Measurements from ENCODE around the gene KCNQ4.

Gene KCNQ4

DNA sequence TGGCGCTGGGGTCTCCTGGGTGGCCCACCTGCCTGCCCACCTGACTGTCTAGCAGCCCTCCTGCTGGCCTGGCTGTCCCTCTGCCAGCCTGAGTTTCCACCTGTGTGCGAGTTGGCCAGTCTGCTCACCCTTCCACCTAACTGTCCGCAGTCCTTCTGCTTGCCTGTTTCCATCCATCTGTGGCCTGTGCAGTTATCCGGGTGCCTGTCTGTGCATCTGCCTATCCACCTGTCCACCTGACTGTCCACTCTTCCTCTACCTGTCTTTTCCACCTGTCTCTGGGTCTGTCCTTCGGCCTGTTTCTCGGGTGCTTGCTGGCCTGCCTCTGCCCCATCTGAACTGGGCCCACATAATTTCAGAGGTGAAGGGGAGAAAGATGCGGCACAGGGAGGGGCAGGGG lies 1.9 kb downstream of the KCNQ4 start:
- DNase-seq (ENCODE audit: low read depth in 2 of 2), result no peak
- TF ChIP-seq, protein P1, sequence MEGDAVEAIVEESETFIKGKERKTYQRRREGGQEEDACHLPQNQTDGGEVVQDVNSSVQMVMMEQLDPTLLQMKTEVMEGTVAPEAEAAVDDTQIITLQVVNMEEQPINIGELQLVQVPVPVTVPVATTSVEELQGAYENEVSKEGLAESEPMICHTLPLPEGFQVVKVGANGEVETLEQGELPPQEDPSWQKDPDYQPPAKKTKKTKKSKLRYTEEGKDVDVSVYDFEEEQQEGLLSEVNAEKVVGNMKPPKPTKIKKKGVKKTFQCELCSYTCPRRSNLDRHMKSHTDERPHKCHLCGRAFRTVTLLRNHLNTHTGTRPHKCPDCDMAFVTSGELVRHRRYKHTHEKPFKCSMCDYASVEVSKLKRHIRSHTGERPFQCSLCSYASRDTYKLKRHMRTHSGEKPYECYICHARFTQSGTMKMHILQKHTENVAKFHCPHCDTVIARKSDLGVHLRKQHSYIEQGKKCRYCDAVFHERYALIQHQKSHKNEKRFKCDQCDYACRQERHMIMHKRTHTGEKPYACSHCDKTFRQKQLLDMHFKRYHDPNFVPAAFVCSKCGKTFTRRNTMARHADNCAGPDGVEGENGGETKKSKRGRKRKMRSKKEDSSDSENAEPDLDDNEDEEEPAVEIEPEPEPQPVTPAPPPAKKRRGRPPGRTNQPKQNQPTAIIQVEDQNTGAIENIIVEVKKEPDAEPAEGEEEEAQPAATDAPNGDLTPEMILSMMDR (IDR thresholded peaks at IDR 0.05; ENCODE audit: low read depth, low read length), result no peak
- no peak overlapping the region for H3K4me3 ChIP-seq (replicated peaks in 1 of 2; ENCODE audit: low read depth in 2 of 2, low read length in 2 of 2)

DNA sequence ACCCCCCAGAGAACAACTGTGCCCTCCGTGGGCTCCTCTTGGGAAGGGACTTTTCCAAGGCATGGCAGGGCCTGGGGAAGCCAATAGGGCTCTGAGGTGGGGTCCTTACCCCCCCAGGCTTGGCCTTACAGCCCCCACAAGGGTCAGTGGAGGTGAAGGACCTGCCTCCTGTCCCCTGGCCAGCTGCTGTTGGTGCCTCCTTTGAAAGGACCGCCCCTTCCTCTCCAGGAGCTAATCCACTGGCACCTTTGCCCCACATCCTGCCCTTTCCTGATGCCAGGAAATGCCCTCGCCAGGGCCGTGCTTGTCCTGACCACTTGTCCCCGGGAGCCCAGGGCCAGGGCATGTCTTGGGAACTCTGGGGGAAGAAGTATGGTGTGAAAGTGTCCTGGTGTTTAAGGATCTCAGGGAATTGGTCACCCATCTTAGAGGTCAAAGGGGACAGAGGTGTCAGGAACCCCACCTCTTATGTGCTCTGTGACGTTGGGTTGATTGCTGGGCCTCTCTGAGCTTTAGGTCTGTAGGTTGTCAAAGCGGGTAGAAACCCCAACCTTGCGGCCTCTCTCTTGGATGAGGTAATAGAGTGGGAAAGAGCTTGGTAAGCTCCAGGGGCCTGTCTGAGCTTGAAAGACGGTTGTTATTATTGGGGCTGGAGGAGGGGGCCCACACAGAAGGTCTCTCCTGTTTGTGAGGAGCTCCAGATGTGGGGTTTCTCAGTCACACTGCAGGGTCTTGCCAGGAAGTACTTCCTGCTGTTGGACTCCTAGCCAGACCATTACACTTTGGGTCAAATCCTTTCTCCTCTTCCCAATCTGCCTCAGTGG lies 2.8 kb downstream of the KCNQ4 start:
- no peak for DNase-seq (ENCODE audit: low read depth in 2 of 2)
- TF ChIP-seq, protein P1 (IDR thresholded peaks at IDR 0.05; ENCODE audit: low read depth, low read length), result no peak

DNA sequence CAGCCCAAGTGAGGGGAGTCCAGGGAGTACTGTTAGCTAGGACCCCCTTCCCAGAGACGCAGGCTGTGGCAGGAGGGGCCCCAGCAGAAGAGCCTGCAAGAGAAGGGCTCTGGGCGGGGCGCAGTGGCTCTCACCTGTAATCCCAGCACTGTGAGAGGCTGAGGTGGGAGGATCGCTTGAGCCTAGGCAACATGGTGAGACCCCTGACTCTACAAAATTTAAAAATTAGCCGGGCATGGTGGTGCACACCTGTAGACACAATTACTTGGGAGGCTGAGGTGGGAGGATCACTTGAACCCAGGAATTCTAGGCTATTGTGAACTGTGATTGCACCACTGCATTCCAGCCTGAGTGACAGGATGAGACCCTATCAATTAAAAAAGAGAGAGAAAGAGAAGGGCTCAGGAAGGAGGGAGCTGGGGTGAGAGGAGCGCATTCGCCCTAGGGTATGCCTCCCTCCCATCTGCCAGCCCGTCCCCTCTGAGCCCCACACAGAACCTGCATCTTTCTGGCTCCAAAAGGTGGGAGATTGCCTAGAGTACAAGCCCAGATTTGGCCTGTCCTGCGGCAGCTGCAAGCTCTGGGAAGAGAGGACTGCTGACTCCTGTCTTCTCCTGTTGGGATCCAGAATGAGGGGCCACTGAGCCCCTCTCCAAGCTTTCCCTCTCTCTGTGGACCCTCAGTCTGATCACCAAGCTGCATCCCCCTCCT lies 3.6 kb downstream of the KCNQ4 start:
- TF ChIP-seq, protein P1 (IDR thresholded peaks at IDR 0.05; ENCODE audit: low read depth, low read length), result no peak
- no peak for DNase-seq (ENCODE audit: low read depth in 2 of 2)
- no peak overlapping the region for H3K4me3 ChIP-seq (replicated peaks in 1 of 2; ENCODE audit: low read depth in 2 of 2, low read length in 2 of 2)

More for the DNA sequence above, 2.8 kb downstream of the KCNQ4 start:
- H3K4me3 ChIP-seq (replicated peaks in 1 of 2; ENCODE audit: low read depth in 2 of 2, low read length in 2 of 2), result no peak overlapping the region

DNA sequence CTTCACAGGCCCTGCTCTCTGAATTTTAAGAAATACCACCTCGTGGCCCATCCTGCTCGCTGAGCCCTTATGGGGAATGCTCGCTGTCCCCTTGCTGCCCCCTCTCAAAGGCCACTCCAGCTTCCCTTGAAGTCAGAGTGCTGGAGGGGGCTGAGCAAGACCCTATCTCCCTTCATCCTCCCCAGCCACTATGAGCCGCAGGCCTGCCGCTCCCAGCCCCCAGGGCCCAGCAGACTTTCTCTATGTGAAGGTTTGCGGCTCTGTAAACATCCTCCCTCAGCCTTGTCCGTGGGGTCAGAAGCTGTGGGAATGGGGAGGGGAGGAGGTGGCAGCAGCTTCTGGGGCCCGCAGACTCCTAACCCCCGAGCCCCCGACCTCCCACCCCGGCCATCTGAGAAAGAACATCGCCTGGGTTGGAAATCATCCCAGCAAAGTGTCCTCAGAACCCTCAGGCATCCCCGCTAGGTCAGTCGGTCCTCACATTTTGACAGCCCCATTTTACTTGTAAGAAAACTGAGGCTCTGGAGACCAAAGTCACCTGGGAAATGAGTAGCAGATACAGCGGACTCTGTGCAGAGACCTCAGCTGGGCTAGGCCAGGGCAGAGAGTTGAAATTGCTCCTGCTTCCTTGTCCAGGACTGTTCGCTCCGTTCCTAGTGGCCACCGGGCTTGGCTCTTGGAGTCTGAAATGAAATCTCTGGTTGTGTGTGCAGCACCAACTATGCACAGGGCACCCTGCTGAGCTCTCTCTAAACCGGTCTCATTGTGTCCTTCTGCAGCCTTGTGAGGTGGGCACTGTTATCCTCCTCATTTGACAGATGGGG lies 4.4 kb downstream of the KCNQ4 start:
- no peak for DNase-seq (ENCODE audit: low read depth in 2 of 2)
- H3K4me3 ChIP-seq (replicated peaks in 1 of 2; ENCODE audit: low read depth in 2 of 2, low read length in 2 of 2), result no peak overlapping the region
- TF ChIP-seq, protein P1 (IDR thresholded peaks at IDR 0.05; ENCODE audit: low read depth, low read length), result no peak

DNA sequence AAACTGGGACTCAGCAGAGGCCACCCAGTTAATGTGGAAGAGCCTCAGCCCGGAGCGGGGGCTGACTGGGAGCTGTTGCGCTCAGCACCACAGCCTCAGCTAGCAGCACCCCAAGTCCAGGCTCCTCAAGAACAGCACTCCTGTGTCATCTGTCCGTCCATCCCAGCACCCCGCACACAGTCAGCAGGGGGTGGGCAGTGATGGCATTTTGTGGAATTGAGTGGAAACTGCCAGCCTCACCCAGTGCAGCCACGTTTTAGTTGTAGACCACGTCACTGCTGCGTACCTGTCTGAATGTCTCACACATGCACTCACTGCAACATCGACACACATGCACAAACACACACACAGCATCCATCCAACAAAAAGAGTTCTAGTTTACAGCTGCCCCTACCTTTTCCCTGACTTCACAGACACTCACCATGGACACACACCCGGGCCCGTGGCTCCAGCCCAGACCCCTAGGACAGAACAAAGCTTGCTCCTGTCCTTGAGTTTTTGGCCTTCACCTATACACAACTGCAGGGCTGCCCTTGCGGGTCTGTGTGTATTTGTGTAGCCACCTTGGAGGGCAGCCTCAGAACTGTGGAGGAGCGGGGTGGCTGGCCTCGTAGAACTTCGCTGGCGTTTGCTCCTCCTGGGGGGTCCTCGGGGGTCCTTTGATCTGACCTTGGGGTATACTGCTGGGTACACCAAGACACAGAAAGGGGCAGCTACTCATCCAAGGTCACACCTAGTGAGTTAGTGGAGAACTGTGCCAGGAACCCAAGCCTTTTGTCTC lies 5.2 kb downstream of the KCNQ4 start:
- DNase-seq (ENCODE audit: low read depth in 2 of 2), result no peak
- TF ChIP-seq, protein P1 (IDR thresholded peaks at IDR 0.05; ENCODE audit: low read depth, low read length), result no peak
- no peak overlapping the region for H3K4me3 ChIP-seq (replicated peaks in 1 of 2; ENCODE audit: low read depth in 2 of 2, low read length in 2 of 2)

DNA sequence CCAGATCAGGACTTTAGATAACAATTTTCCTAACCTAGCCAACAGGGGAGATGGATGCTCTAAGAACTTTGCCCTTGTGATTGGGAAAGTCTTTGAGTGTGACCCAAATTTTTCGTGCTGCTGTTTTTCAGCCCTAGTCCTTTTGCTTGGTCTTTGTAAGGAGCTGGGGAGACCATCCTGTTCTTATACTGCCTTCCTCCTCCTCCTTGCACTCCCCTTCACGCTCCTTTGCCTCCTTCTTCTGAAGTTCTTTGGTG lies 5.7 kb downstream of the KCNQ4 start:
- no peak overlapping the region for H3K4me3 ChIP-seq (replicated peaks in 1 of 2; ENCODE audit: low read depth in 2 of 2, low read length in 2 of 2)
- DNase-seq (ENCODE audit: low read depth in 2 of 2), result no peak
- TF ChIP-seq, protein P1 (IDR thresholded peaks at IDR 0.05; ENCODE audit: low read depth, low read length), result no peak

Measured in cardiac fibroblast (primary cell).